Measurements from ENCODE around the gene LRRK1. TPM values are rescaled to one million over a fixed set of nuclear protein-coding genes. Genes with fewer than 3 reads are reported as not detected.

LRRK1 gene
- total RNA-seq, 4 donors from 2014 or later = 17.0 to 46.3 (median 26.4) TPM

GRCh38 chr15:100998630-100999029, 79.5 kb downstream of the LRRK1 start:
- no peak for TF ChIP-seq EP300 (IDR thresholded peaks at IDR 0.05)
- TF ChIP-seq POLR2AphosphoS5 (IDR thresholded peaks at IDR 0.05) = no peak
- no peak for TF ChIP-seq CTCF (IDR thresholded peaks at IDR 0.05)
- TF ChIP-seq POLR2A (IDR thresholded peaks at IDR 0.05) = no peak
- DNase-seq (ENCODE audit: low spot score in 2 of 2) = no peak
- WGBS = 97% methylated on average over 1 of the region's 1 CpG
- no peaks in the 10 kb centered on the region for H3K9me3 ChIP-seq
- H3K27me3 ChIP-seq = no peaks in the 10 kb centered on the region
- no peak overlapping the region for H3K4me3 ChIP-seq
- H3K27ac ChIP-seq = no peak overlapping the region
- peaks cover 3% of the 10 kb centered on the region for H3K4me1 ChIP-seq
- H3K36me3 ChIP-seq = peaks cover 12% of the 10 kb centered on the region

- Histone ChIP-seq H3K4me1 (peaks cover 3% of the 10 kb centered on the region), H3K36me3 (peaks cover 10% of the 10 kb centered on the region), H3K9me3 (no peaks in the 10 kb centered on the region), H3K27me3 (no peaks in the 10 kb centered on the region), H3K4me3 (no peak overlapping the region), H3K27ac (no peak overlapping the region)
- no peak for TF ChIP-seq EP300 (IDR thresholded peaks at IDR 0.05)
- TF ChIP-seq POLR2AphosphoS5 (IDR thresholded peaks at IDR 0.05) = no peak
- TF ChIP-seq CTCF (IDR thresholded peaks at IDR 0.05) = no peak
- no peak for TF ChIP-seq POLR2A (IDR thresholded peaks at IDR 0.05)
- 76% methylated on average over 3 of the region's 3 CpGs for WGBS
- no peak for DNase-seq (ENCODE audit: low spot score in 2 of 2)
Observed at GRCh38 chr15:100999369-100999768, 80.2 kb downstream of the LRRK1 start.

GRCh38 chr15:101000271-101000681, 81.1 kb downstream of the LRRK1 start:
- WGBS = 86% methylated on average over 5 of the region's 5 CpGs
- Histone ChIP-seq H3K9me3 (no peaks in the 10 kb centered on the region), H3K36me3 (peaks cover 1% of the 10 kb centered on the region), H3K27me3 (no peaks in the 10 kb centered on the region), H3K27ac (no peak overlapping the region), H3K4me1 (no peaks in the 10 kb centered on the region), H3K4me3 (no peak overlapping the region)
- TF ChIP-seq CTCF (IDR thresholded peaks at IDR 0.05) = no peak
- TF ChIP-seq POLR2A (IDR thresholded peaks at IDR 0.05) = no peak
- TF ChIP-seq EP300 (IDR thresholded peaks at IDR 0.05) = no peak
- TF ChIP-seq POLR2AphosphoS5 (IDR thresholded peaks at IDR 0.05) = no peak
- peak in 1 of 2 donors; percentile 43 for DNase-seq (ENCODE audit: low spot score in 2 of 2)

GRCh38 chr15:101001056-101001455, 81.9 kb downstream of the LRRK1 start:
- H3K4me3 ChIP-seq = no peak overlapping the region
- no peaks in the 10 kb centered on the region for H3K27me3 ChIP-seq
- TF ChIP-seq POLR2A (IDR thresholded peaks at IDR 0.05) = no peak
- no peaks in the 10 kb centered on the region for H3K36me3 ChIP-seq
- 92% methylated on average over 5 of the region's 6 CpGs for WGBS
- DNase-seq (ENCODE audit: low spot score in 2 of 2) = no peak
- H3K4me1 ChIP-seq = no peaks in the 10 kb centered on the region
- no peak overlapping the region for H3K27ac ChIP-seq
- no peaks in the 10 kb centered on the region for H3K9me3 ChIP-seq

- peaks cover 3% of the 10 kb centered on the region for H3K4me1 ChIP-seq
- no peaks in the 10 kb centered on the region for H3K36me3 ChIP-seq
- H3K27me3 ChIP-seq = no peaks in the 10 kb centered on the region
- WGBS = 94% methylated on average over 5 of the region's 5 CpGs
- no peak for TF ChIP-seq CTCF (IDR thresholded peaks at IDR 0.05)
- no peak overlapping the region for H3K4me3 ChIP-seq
- no peak for DNase-seq (ENCODE audit: low spot score in 2 of 2)
- no peak overlapping the region for H3K27ac ChIP-seq
- H3K9me3 ChIP-seq = no peaks in the 10 kb centered on the region
Observed at GRCh38 chr15:101001796-101002195, 82.6 kb downstream of the LRRK1 start.

GRCh38 chr15:101003081-101003480, 83.9 kb downstream of the LRRK1 start:
- no peak for DNase-seq (ENCODE audit: low spot score in 2 of 2)

More at GRCh38 chr15:101003081-101003480, 83.9 kb downstream of the LRRK1 start:
- WGBS = 68% methylated on average over 1 of the region's 1 CpG
- no peaks in the 10 kb centered on the region for H3K27me3 ChIP-seq
- H3K9me3 ChIP-seq = no peaks in the 10 kb centered on the region
- no peaks in the 10 kb centered on the region for H3K36me3 ChIP-seq
- H3K4me3 ChIP-seq = no peak overlapping the region
- TF ChIP-seq CTCF (IDR thresholded peaks at IDR 0.05) (no peak), POLR2AphosphoS5 (IDR thresholded peaks at IDR 0.05) (no peak)
- H3K4me1 ChIP-seq = peaks cover 12% of the 10 kb centered on the region
- no peak overlapping the region for H3K27ac ChIP-seq
